KMS-11 (cell line): ENCODE results near the gene ZNF117.
"Not testable (repeated sequence)": the region's sequence is repeated elsewhere in the genome, so short reads cannot be mapped to it uniquely, and the experiment has no call there.

Experiments used
- H2AFZ ChIP-seq: fragments of 200-600 bp; sonication (generic); 2 replicates; pipeline ENCODE4 v1.6.1; 2016; ENCODE audit warnings: antibody characterized with exemption, mixed run types, low read depth
- H3K27ac ChIP-seq: fragments of 200-600 bp; sonication (generic); 2 replicates; pipeline ENCODE4 v1.6.1; 2016; ENCODE audit warnings: mild to moderate bottlenecking, mixed run types
- H3K27me3 ChIP-seq: fragments of 200-600 bp; sonication (generic); 2 replicates; pipeline ENCODE4 v1.6.1; 2017; ENCODE audit warnings: mild to moderate bottlenecking, low read depth, mixed run types, moderate library complexity; ENCODE audit not compliant: insufficient read depth
- H3K36me3 ChIP-seq: fragments of 200-600 bp; sonication (generic); 2 replicates; pipeline ENCODE4 v1.6.1; 2017; ENCODE audit warnings: mild to moderate bottlenecking, mixed run types; ENCODE audit not compliant: insufficient read depth
- H3K4me1 ChIP-seq: fragments of 200-600 bp; sonication (generic); 2 replicates; pipeline ENCODE4 v1.6.1; 2016; ENCODE audit warnings: mild to moderate bottlenecking, low read depth, mixed run types; ENCODE audit not compliant: poor library complexity, severe bottlenecking
- H3K4me2 ChIP-seq: fragments of 200-600 bp; sonication (generic); 2 replicates; pipeline ENCODE4 v1.7.0; 2016; ENCODE audit warnings: mild to moderate bottlenecking, mixed run types
- H3K4me3 ChIP-seq: fragments of 200-600 bp; sonication (generic); IDR thresholded peaks from 2 replicates; pipeline ENCODE4 v1.6.1; 2017; ENCODE audit warnings: low read depth, low read length, mixed read lengths; ENCODE audit not compliant: insufficient read depth
- H3K79me2 ChIP-seq: fragments of 200-600 bp; sonication (generic); 2 replicates; pipeline ENCODE4 v1.6.1; 2016; ENCODE audit warnings: low read depth, mixed run types; ENCODE audit not compliant: insufficient read depth
- H3K9ac ChIP-seq: fragments of 200-600 bp; sonication (generic); 2 replicates; pipeline ENCODE4 v1.6.1; 2016; ENCODE audit warnings: mild to moderate bottlenecking, mixed run types
- H4K20me1 ChIP-seq: fragments of 200-600 bp; sonication (generic); 2 replicates; pipeline ENCODE4 v1.6.1; 2016; ENCODE audit warnings: mild to moderate bottlenecking, mixed run types; ENCODE audit not compliant: insufficient read depth
- TF ChIP-seq, protein P1 (sequence below): fragments of 200-600 bp; sonication (generic); conservative IDR thresholded peaks from 2 replicates; pipeline ENCODE4 v1.6.1; 2017; ENCODE audit warnings: low read depth, mild to moderate bottlenecking, antibody characterized with exemption, low read length, moderate library complexity, mixed read lengths

ZNF117 gene

DNA sequence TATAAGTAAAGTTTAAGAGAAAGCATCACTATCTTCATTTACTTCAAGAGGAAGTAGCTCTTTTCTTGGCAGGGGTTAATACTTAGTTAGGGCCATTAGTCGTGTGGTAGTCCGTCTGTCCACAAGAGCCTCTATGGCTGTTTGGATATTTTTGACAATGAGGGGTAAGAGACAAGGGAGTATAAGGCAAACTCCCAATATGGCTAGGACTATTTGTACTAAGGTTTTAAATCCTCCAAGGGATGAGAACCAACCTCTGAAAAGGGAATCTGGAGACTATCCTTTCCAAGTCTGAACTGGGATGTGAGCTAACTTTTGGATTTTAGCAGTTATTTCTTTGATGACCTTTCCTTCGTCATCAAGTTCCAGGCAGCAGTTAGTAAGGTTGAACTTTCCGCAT, at the start of gene ZNF117:
ZNF117 (minus strand) TSS at position 101 of the 400 bp plus-strand sequence.
- Histone ChIP-seq H3K79me2 (no peaks in the 10 kb centered on the region), H3K4me2 (no peak within 1 kb of the TSS), H4K20me1 (no peaks in the 10 kb centered on the region), H3K36me3 (no peaks in the 10 kb centered on the region), H3K27ac (no peak within 1 kb of the TSS), H3K4me3 (no peak within 1 kb of the TSS), H3K4me1 (no peaks in the 10 kb centered on the region), H3K9ac (no peak within 1 kb of the TSS), H3K27me3 (no peaks in the 10 kb centered on the region), H2AFZ (no peak within 1 kb of the TSS)
- TF ChIP-seq, protein P1, sequence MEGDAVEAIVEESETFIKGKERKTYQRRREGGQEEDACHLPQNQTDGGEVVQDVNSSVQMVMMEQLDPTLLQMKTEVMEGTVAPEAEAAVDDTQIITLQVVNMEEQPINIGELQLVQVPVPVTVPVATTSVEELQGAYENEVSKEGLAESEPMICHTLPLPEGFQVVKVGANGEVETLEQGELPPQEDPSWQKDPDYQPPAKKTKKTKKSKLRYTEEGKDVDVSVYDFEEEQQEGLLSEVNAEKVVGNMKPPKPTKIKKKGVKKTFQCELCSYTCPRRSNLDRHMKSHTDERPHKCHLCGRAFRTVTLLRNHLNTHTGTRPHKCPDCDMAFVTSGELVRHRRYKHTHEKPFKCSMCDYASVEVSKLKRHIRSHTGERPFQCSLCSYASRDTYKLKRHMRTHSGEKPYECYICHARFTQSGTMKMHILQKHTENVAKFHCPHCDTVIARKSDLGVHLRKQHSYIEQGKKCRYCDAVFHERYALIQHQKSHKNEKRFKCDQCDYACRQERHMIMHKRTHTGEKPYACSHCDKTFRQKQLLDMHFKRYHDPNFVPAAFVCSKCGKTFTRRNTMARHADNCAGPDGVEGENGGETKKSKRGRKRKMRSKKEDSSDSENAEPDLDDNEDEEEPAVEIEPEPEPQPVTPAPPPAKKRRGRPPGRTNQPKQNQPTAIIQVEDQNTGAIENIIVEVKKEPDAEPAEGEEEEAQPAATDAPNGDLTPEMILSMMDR: no peak

DNA sequence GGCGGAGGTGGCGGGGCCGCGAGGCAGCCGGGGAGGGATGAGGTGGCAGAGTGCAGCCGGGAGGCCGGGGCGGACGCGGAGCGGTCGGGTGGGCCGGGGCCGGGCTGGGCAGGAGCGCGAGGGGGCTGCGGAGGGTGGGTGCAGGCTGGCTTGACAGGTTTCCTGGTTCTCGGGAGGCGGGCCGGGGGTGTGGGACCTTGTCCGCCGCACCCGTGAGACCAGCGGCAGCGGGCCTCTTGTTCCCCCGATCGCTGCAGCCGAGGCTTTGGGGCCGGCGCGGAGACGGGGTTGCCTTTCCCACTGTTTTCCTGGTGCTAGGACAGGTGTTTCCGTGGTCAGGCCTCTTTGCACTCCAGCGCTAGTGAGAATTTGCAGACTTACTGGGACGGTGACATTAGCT, 47.9 kb upstream of the ZNF117 start:
- peak overlapping the region; percentile 58 for H3K27ac ChIP-seq
- H3K9ac ChIP-seq: peak overlapping the region; percentile 88; the same call in 1 of the 2 replicates
- peaks cover 10% of the 10 kb centered on the region for H3K4me1 ChIP-seq
- H4K20me1 ChIP-seq, H3K27me3 ChIP-seq, H3K36me3 ChIP-seq, H3K4me3 ChIP-seq, H2AFZ ChIP-seq: not testable (repeated sequence)
- peak overlapping the region; percentile 76 for H3K4me2 ChIP-seq
- peaks cover 40% of the 10 kb centered on the region for H3K79me2 ChIP-seq

GRCh38 chr7:65037740-65038688, 47.2 kb upstream of the ZNF117 start:
- Histone ChIP-seq H2AFZ (peak overlapping the region; percentile 49; the same call in 1 of the 2 replicates), H3K9ac (peak overlapping the region; percentile 88; the same call in 1 of the 2 replicates), H4K20me1 (no peaks in the 10 kb centered on the region), H3K4me1 (peaks cover 10% of the 10 kb centered on the region), H3K27me3 (no peaks in the 10 kb centered on the region), H3K4me2 (peak overlapping the region; percentile 16; the same call in 1 of the 2 replicates), H3K79me2 (peaks cover 35% of the 10 kb centered on the region), H3K4me3 (no peak overlapping the region), H3K36me3 (no peaks in the 10 kb centered on the region), H3K27ac (peak overlapping the region; percentile 80)
- TF ChIP-seq, protein P1: no peak

GRCh38 chr7:65036526-65036925, 45.7 kb upstream of the ZNF117 start:
- H3K27ac ChIP-seq, H3K4me2 ChIP-seq, H2AFZ ChIP-seq, H3K4me3 ChIP-seq, H3K9ac ChIP-seq, H3K36me3 ChIP-seq, H4K20me1 ChIP-seq, H3K27me3 ChIP-seq: not testable (repeated sequence)
- peaks cover 10% of the 10 kb centered on the region for H3K4me1 ChIP-seq
- peaks cover 20% of the 10 kb centered on the region for H3K79me2 ChIP-seq

DNA sequence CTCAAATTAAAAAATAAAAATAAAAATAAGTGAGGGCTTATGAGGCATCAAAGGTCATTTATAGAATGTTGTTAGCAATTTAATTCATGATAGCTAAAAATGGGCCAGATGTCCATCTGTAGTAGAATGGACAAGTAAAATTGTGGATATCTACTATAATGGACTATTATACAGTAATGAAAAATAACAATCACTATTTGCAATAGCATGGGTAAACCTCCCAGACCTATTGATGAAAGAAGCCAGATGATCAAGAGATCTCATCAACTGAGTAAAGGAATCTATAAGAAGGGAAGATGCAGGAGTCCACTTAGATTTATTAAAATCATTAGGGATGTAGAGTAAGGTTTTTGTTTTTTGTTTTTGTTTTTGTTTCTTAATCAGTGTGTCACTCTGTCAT, 44.6 kb upstream of the ZNF117 start:
- not testable (repeated sequence) for H2AFZ ChIP-seq, H3K4me3 ChIP-seq, H4K20me1 ChIP-seq, H3K4me1 ChIP-seq, H3K9ac ChIP-seq, H3K27ac ChIP-seq, H3K36me3 ChIP-seq, H3K27me3 ChIP-seq, H3K4me2 ChIP-seq
- peaks cover 17% of the 10 kb centered on the region for H3K79me2 ChIP-seq

- not testable (repeated sequence) for H3K4me1 ChIP-seq, H3K27me3 ChIP-seq, H3K9ac ChIP-seq, H2AFZ ChIP-seq, H3K36me3 ChIP-seq, H3K27ac ChIP-seq, H3K4me3 ChIP-seq, H4K20me1 ChIP-seq, H3K4me2 ChIP-seq, H3K79me2 ChIP-seq
These were observed 43.4 kb upstream of the ZNF117 start for GRCh38 chr7:65034120-65034782.

DNA sequence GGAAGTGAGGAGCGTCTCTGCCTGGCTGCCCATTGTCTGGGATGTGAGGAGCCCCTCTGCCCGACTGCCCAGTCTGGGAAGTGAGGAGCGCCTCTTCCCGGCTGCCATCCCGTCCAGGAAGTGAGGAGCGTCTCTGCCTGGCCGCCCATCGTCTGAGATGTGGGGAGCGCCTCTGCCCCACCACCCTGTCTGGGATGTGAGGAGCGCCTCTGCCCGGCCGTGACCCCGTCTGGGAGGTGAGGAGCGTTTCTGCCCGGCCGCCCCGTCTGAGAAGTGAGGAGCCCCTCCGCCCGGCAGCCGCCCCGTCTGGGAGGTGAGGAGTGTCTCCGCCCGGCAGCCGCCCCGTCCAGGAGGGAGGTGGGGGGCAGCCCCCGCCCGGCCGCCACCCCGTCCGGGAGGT, 42.6 kb upstream of the ZNF117 start:
- not testable (repeated sequence) for H3K27me3 ChIP-seq, H3K4me2 ChIP-seq, H3K79me2 ChIP-seq, H3K4me3 ChIP-seq, H4K20me1 ChIP-seq, H3K27ac ChIP-seq, H3K36me3 ChIP-seq, H2AFZ ChIP-seq, H3K4me1 ChIP-seq, H3K9ac ChIP-seq

DNA sequence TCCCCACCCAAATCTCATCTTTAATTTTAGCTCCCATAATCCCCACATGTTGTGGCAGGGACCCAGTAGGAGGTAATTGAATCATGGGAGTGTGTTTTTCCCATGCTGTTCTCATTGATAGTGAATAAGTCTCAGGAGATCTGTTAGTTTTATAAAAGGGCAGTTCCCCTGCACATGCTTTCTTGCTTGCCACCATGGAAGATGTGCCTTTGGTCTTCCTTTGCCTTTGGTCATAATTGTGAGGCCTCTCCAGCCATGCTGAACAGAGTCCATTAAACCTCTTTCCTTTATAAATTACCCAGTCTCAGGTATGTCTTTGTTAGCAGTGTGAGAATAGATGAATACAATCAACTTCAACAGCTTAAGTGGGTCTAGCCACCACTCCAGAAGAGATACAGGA, 34.2 kb upstream of the ZNF117 start:
- H3K36me3 ChIP-seq, H3K4me3 ChIP-seq, H3K4me1 ChIP-seq, H4K20me1 ChIP-seq, H3K79me2 ChIP-seq, H3K27ac ChIP-seq, H3K9ac ChIP-seq, H3K27me3 ChIP-seq, H2AFZ ChIP-seq, H3K4me2 ChIP-seq: not testable (repeated sequence)
